HFFc6 (cell line): Measurements from ENCODE around the gene TMEM69. TPM values are rescaled to one million over a fixed set of nuclear protein-coding genes. Genes with fewer than 3 reads are reported as not detected.

ENCODE experiments used
- DNase-seq: peaks from one replicate; pipeline ENCODE4 v3.0.0-alpha.2; 2018
- H3K27ac Mint-ChIP-seq: 2 replicates; pipeline ENCODE4 v1.8.0; 2020; ENCODE audit warnings: mild to moderate bottlenecking, mixed read lengths
- H3K27me3 Mint-ChIP-seq: 2 replicates; pipeline ENCODE4 v1.8.0; 2021; ENCODE audit warnings: mild to moderate bottlenecking, moderate library complexity, mixed read lengths; ENCODE audit not compliant: insufficient read depth
- H3K36me3 Mint-ChIP-seq: 2 replicates; pipeline ENCODE4 v1.8.0; 2021; ENCODE audit warnings: low read depth, mixed read lengths
- H3K4me1 Mint-ChIP-seq: 2 replicates; pipeline ENCODE4 v1.8.0; 2020; ENCODE audit warnings: low read depth, mixed read lengths
- H3K4me3 Mint-ChIP-seq: 2 replicates; pipeline ENCODE4 v1.8.0; 2020; ENCODE audit warnings: mild to moderate bottlenecking, moderate library complexity, mixed read lengths
- H3K9me3 Mint-ChIP-seq: 2 replicates; pipeline ENCODE4 v1.8.0; 2020; ENCODE audit warnings: mild to moderate bottlenecking, mixed read lengths
- CTCF ChIP-seq: fragments of 200-600 bp; sonication (generic); IDR thresholded peaks from 2 replicates; pipeline ENCODE4 v1.5.0; 2021; ENCODE audit warnings: antibody characterized with exemption, mild to moderate bottlenecking
- total RNA-seq, 6 experiments: library from RNA; stranded (reverse); fragmentation: NEBNext Ultra II Directional; extraction: Animal tissue kit (Norgen Biotek cat#: 25700); gene quantifications; 2 replicates in 1 of 6; 3 replicates in 5 of 6; pipeline ENCODE4 v1.2.3, GENCODE V29; 2021

TMEM69 gene
- total RNA-seq, 6 experiments from 2014 or later: 18.5 to 27.5 (median 22.1) TPM

- TF ChIP-seq CTCF: no peak
- H3K27me3 Mint-ChIP-seq: peaks cover 4% of the 10 kb centered on the region; the same call in 1 of the 2 replicates
- H3K9me3 Mint-ChIP-seq: no peaks in the 10 kb centered on the region
- no peaks in the 10 kb centered on the region for H3K4me1 Mint-ChIP-seq
- no peak overlapping the region for H3K4me3 Mint-ChIP-seq
- no peak for DNase-seq
- H3K27ac Mint-ChIP-seq: no peak overlapping the region; the same call in 1 of the 2 replicates
- H3K36me3 Mint-ChIP-seq: peaks cover 16% of the 10 kb centered on the region
Observed at GRCh38 chr1:45647248-45648021, 40.5 kb upstream of the TMEM69 start.

GRCh38 chr1:45654540-45655280 is 33.3 kb upstream of the TMEM69 start:
- no peak overlapping the region for H3K4me3 Mint-ChIP-seq
- no peaks in the 10 kb centered on the region; the same call in 1 of the 2 replicates for H3K27me3 Mint-ChIP-seq
- no peaks in the 10 kb centered on the region for H3K9me3 Mint-ChIP-seq
- H3K4me1 Mint-ChIP-seq: 0 out of 2 replicates have a peak, but pooled peaks cover 5% of the 10 kb centered on the region
- H3K36me3 Mint-ChIP-seq: peaks cover 33% of the 10 kb centered on the region
- no peak for DNase-seq
- TF ChIP-seq CTCF: no peak
- no peak overlapping the region for H3K27ac Mint-ChIP-seq

- Mint-ChIP-seq H3K27me3 (no peaks in the 10 kb centered on the region; the same call in 1 of the 2 replicates), H3K4me3 (no peak overlapping the region), H3K9me3 (no peaks in the 10 kb centered on the region), H3K4me1 (0 out of 2 replicates have a peak, but pooled peaks cover 5% of the 10 kb centered on the region), H3K36me3 (peaks cover 41% of the 10 kb centered on the region), H3K27ac (no peak overlapping the region)
- TF ChIP-seq CTCF: no peak
- DNase-seq: no peak
Observed at GRCh38 chr1:45656573-45657226, 31.3 kb upstream of the TMEM69 start.

GRCh38 chr1:45658171-45658570 is 29.8 kb upstream of the TMEM69 start:
- Mint-ChIP-seq H3K36me3 (peaks cover 36% of the 10 kb centered on the region), H3K9me3 (no peaks in the 10 kb centered on the region)

More at GRCh38 chr1:45658171-45658570, 29.8 kb upstream of the TMEM69 start:
- Mint-ChIP-seq H3K4me3 (no peak overlapping the region), H3K4me1 (0 out of 2 replicates have a peak, but pooled peaks cover 5% of the 10 kb centered on the region), H3K27me3 (no peaks in the 10 kb centered on the region; the same call in 1 of the 2 replicates), H3K27ac (peak overlapping the region; percentile 29; the same call in 1 of the 2 replicates)
- TF ChIP-seq CTCF: no peak
- no peak for DNase-seq
